KMS-11 (cell line): ENCODE results near the gene CRTC3.

ENCODE experiments used
- H2AFZ ChIP-seq: fragments of 200-600 bp; sonication (generic); 2 replicates; pipeline ENCODE4 v1.6.1; 2016; ENCODE audit warnings: antibody characterized with exemption, mixed run types, low read depth
- H3K27ac ChIP-seq: fragments of 200-600 bp; sonication (generic); 2 replicates; pipeline ENCODE4 v1.6.1; 2016; ENCODE audit warnings: mild to moderate bottlenecking, mixed run types
- H3K27me3 ChIP-seq: fragments of 200-600 bp; sonication (generic); 2 replicates; pipeline ENCODE4 v1.6.1; 2017; ENCODE audit warnings: mild to moderate bottlenecking, low read depth, mixed run types, moderate library complexity; ENCODE audit not compliant: insufficient read depth
- H3K36me3 ChIP-seq: fragments of 200-600 bp; sonication (generic); 2 replicates; pipeline ENCODE4 v1.6.1; 2017; ENCODE audit warnings: mild to moderate bottlenecking, mixed run types; ENCODE audit not compliant: insufficient read depth
- H3K4me1 ChIP-seq: fragments of 200-600 bp; sonication (generic); 2 replicates; pipeline ENCODE4 v1.6.1; 2016; ENCODE audit warnings: mild to moderate bottlenecking, low read depth, mixed run types; ENCODE audit not compliant: poor library complexity, severe bottlenecking
- H3K4me2 ChIP-seq: fragments of 200-600 bp; sonication (generic); 2 replicates; pipeline ENCODE4 v1.7.0; 2016; ENCODE audit warnings: mild to moderate bottlenecking, mixed run types
- H3K4me3 ChIP-seq: fragments of 200-600 bp; sonication (generic); IDR thresholded peaks from 2 replicates; pipeline ENCODE4 v1.6.1; 2017; ENCODE audit warnings: low read depth, low read length, mixed read lengths; ENCODE audit not compliant: insufficient read depth
- H3K79me2 ChIP-seq: fragments of 200-600 bp; sonication (generic); 2 replicates; pipeline ENCODE4 v1.6.1; 2016; ENCODE audit warnings: low read depth, mixed run types; ENCODE audit not compliant: insufficient read depth
- H3K9ac ChIP-seq: fragments of 200-600 bp; sonication (generic); 2 replicates; pipeline ENCODE4 v1.6.1; 2016; ENCODE audit warnings: mild to moderate bottlenecking, mixed run types
- H4K20me1 ChIP-seq: fragments of 200-600 bp; sonication (generic); 2 replicates; pipeline ENCODE4 v1.6.1; 2016; ENCODE audit warnings: mild to moderate bottlenecking, mixed run types; ENCODE audit not compliant: insufficient read depth
- CTCF ChIP-seq: fragments of 200-600 bp; sonication (generic); conservative IDR thresholded peaks from 2 replicates; pipeline ENCODE4 v1.6.1; 2017; ENCODE audit warnings: low read depth, mild to moderate bottlenecking, antibody characterized with exemption, low read length, moderate library complexity, mixed read lengths

CRTC3 gene

GRCh38 chr15:90592131-90592881 lies 62.6 kb downstream of the CRTC3 start:
- H3K4me1 ChIP-seq = no peaks in the 10 kb centered on the region
- no peaks in the 10 kb centered on the region for H3K79me2 ChIP-seq
- H4K20me1 ChIP-seq = no peaks in the 10 kb centered on the region
- H3K4me2 ChIP-seq = no peak overlapping the region
- no peak overlapping the region for H3K9ac ChIP-seq
- no peaks in the 10 kb centered on the region for H3K27me3 ChIP-seq
- TF ChIP-seq CTCF = no peak
- H2AFZ ChIP-seq = no peak overlapping the region
- no peak overlapping the region for H3K27ac ChIP-seq
- no peak overlapping the region for H3K4me3 ChIP-seq
- no peaks in the 10 kb centered on the region for H3K36me3 ChIP-seq

GRCh38 chr15:90593499-90594158 lies 63.9 kb downstream of the CRTC3 start:
- no peak for TF ChIP-seq CTCF
- Histone ChIP-seq H3K9ac (no peak overlapping the region), H3K36me3 (no peaks in the 10 kb centered on the region), H3K4me1 (no peaks in the 10 kb centered on the region), H3K4me2 (no peak overlapping the region), H2AFZ (no peak overlapping the region), H4K20me1 (no peaks in the 10 kb centered on the region), H3K79me2 (no peaks in the 10 kb centered on the region), H3K4me3 (no peak overlapping the region), H3K27ac (no peak overlapping the region), H3K27me3 (no peaks in the 10 kb centered on the region)

- no peak overlapping the region for H3K9ac ChIP-seq
Observed at GRCh38 chr15:90594301-90594738, 64.6 kb downstream of the CRTC3 start.

GRCh38 chr15:90595763-90596155 lies 66.0 kb downstream of the CRTC3 start:
- H3K36me3 ChIP-seq = no peaks in the 10 kb centered on the region
- no peak overlapping the region for H2AFZ ChIP-seq
- H3K4me2 ChIP-seq = no peak overlapping the region
- no peaks in the 10 kb centered on the region for H3K4me1 ChIP-seq
- no peaks in the 10 kb centered on the region for H3K27me3 ChIP-seq
- no peaks in the 10 kb centered on the region for H4K20me1 ChIP-seq
- H3K79me2 ChIP-seq = no peaks in the 10 kb centered on the region
- no peak overlapping the region for H3K4me3 ChIP-seq
- TF ChIP-seq CTCF = no peak
- no peak overlapping the region for H3K27ac ChIP-seq
- H3K9ac ChIP-seq = no peak overlapping the region

More at GRCh38 chr15:90594301-90594738, 64.6 kb downstream of the CRTC3 start:
- no peak overlapping the region for H3K4me3 ChIP-seq
- no peak overlapping the region for H3K4me2 ChIP-seq
- no peaks in the 10 kb centered on the region for H3K4me1 ChIP-seq
- no peaks in the 10 kb centered on the region for H3K36me3 ChIP-seq
- no peaks in the 10 kb centered on the region for H3K79me2 ChIP-seq
- H3K27me3 ChIP-seq = no peaks in the 10 kb centered on the region
- no peak for TF ChIP-seq CTCF
- H4K20me1 ChIP-seq = no peaks in the 10 kb centered on the region
- no peak overlapping the region for H2AFZ ChIP-seq
- no peak overlapping the region for H3K27ac ChIP-seq
